CD4-positive, CD25-positive, alpha-beta regulatory T cell (primary cell): ENCODE data around the gene NEIL3. TPM values are rescaled to one million over a fixed set of nuclear protein-coding genes. Genes with fewer than 3 reads are reported as not detected.

Experiments
- ATAC-seq, 2 donors: fragments of 150-1000 bp; cut with Tn5 transposase; one replicate each; pipeline ENCODE4 v1.10.0; 2021; ENCODE audit warnings: low read depth in 2 of 2, moderate number of reproducible peaks in 2 of 2, moderate library complexity in 1 of 2
- DNase-seq, 3 donors: peaks; one replicate each; pipeline versions ENCODE4 v3.0.0 to v3.0.0-alpha.2; 2012 to 2022; ENCODE audit warnings: mixed read lengths in 1 of 3
- H3K27ac ChIP-seq: one replicate; pipeline ENCODE4 v1.7.0; 2013; ENCODE audit warnings: mild to moderate bottlenecking, low read length; ENCODE audit not compliant: insufficient read depth, poor library complexity, severe bottlenecking
- H3K27me3 ChIP-seq: one replicate; pipeline ENCODE4 v1.7.0; 2013; ENCODE audit warnings: low read length; ENCODE audit not compliant: control insufficient read depth, insufficient read depth
- H3K36me3 ChIP-seq: one replicate; pipeline ENCODE4 v1.7.0; 2013; ENCODE audit warnings: mild to moderate bottlenecking, low read length, moderate library complexity; ENCODE audit not compliant: control insufficient read depth, insufficient read depth
- H3K4me1 ChIP-seq: 2 replicates; pipeline ENCODE4 v1.7.0; 2013; ENCODE audit warnings: mild to moderate bottlenecking, low read length; ENCODE audit not compliant: insufficient read depth, control insufficient read depth, poor library complexity, severe bottlenecking
- H3K4me3 ChIP-seq: one replicate; pipeline ENCODE4 v1.7.0; 2013; ENCODE audit warnings: low read depth, mild to moderate bottlenecking, low read length, moderate library complexity
- H3K9me3 ChIP-seq, 2 experiments: 1 replicate in 1 of 2; 2 replicates in 1 of 2; pipeline ENCODE4 v1.7.0; 2013; ENCODE audit warnings: low read length in 2 of 2, mild to moderate bottlenecking in 1 of 2, moderate library complexity in 1 of 2; ENCODE audit not compliant: control insufficient read depth in 2 of 2
- H3K27ac Mint-ChIP-seq, 3 donors: one replicate each; pipeline ENCODE4 v1.8.0; 2020 to 2022; ENCODE audit warnings: mild to moderate bottlenecking in 3 of 3, mixed read lengths in 3 of 3, moderate library complexity in 2 of 3
- H3K27me3 Mint-ChIP-seq: one replicate; pipeline ENCODE4 v1.8.0; 2022; ENCODE audit warnings: mild to moderate bottlenecking, mixed read lengths
- H3K36me3 Mint-ChIP-seq: one replicate; pipeline ENCODE4 v1.8.0; 2020; ENCODE audit warnings: mixed read lengths
- H3K4me1 Mint-ChIP-seq, 4 donors: one replicate each; pipeline ENCODE4 v1.8.0; 2020 to 2022; ENCODE audit warnings: mixed read lengths in 4 of 4, mild to moderate bottlenecking in 1 of 4
- H3K4me3 Mint-ChIP-seq, 4 donors: one replicate each; pipeline ENCODE4 v1.8.0; 2020 to 2022; ENCODE audit warnings: mild to moderate bottlenecking in 4 of 4, mixed read lengths in 4 of 4, moderate library complexity in 3 of 4
- H3K9me3 Mint-ChIP-seq, 7 donors: one replicate each; pipeline ENCODE4 v1.8.0; 2020 to 2022; ENCODE audit warnings: mixed read lengths in 7 of 7, mild to moderate bottlenecking in 3 of 7, moderate library complexity in 2 of 7
- polyA plus RNA-seq, 4 donors: library from polyadenylated mRNA; unstranded; fragments of 300-500 nt; fragmentation: Illumina TruSeq; gene quantifications; one replicate each; pipeline ENCODE4 v1.2.3, GENCODE V29; 2021
- total RNA-seq: library from RNA; stranded (reverse); gene quantifications from one replicate; pipeline ENCODE4 v1.2.3, GENCODE V29; 2022

NEIL3 gene
- total and polyA plus RNA-seq, 5 donors from 2014 or later = 0.39 to 5.0 (median 1.00) TPM

DNA sequence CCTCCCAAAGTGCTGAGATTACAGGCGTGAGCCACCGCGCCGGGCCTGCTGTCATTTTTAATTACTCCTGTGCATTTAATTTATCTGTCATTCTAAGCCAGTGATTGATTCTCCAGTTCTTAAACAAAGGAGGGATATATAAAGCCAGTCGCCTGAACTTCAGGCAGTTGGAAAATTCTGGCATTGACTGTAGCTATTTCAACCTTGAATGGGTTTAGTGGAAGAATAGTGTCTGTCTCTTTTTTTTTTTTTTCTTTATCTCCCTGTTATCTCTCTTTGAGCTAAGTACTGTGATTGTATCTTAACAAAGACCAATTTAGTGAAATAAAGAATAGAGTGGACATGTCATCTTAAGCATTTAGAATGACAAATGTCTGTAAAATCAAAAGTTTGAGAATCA is 11.0 kb downstream of the NEIL3 start:
- DNase-seq = no peak
- Mint-ChIP-seq H3K27ac (peak overlapping the region in 2 of 3 donors; percentile 75 to 76), H3K27me3 (no peaks in the 10 kb centered on the region), H3K36me3 (no peaks in the 10 kb centered on the region), H3K4me1 (peaks cover 26 to 87% (median 72%) of the 10 kb centered on the region in 4 donors), H3K4me3 (peak overlapping the region in 3 of 4 donors; percentile 9 to 75 (median 24)), H3K9me3 (no peaks in the 10 kb centered on the region)
- ATAC-seq = no peak
- Histone ChIP-seq H3K4me3 (no peak overlapping the region), H3K27ac (peak overlapping the region; percentile 65), H3K9me3 (no peaks in the 10 kb centered on the region), H3K27me3 (no peaks in the 10 kb centered on the region), H3K36me3 (no peaks in the 10 kb centered on the region), H3K4me1 (peaks cover 56% of the 10 kb centered on the region)

DNA sequence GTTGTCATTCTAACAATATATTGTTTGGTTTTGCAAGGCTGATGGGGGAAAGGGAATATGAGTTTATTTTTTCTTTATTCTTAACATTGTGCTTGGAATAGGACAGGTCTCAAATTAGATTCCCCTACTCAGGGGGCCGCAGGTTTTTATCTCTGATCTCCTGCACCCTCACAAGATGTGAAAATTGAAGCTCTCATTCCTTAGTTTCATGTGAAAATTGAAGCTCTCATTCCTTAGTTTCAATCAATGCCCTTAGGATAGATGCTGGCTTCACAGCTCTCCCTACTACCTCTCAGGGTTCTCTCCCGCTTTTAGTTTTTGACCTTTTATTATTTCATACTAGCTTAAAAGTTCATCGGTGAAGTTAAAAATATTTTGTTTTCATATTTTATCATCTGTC is 12.0 kb downstream of the NEIL3 start:
- Mint-ChIP-seq H3K4me1 (peaks cover 24 to 83% (median 68%) of the 10 kb centered on the region in 4 donors), H3K36me3 (no peaks in the 10 kb centered on the region), H3K27ac (peak overlapping the region in 2 of 3 donors; percentile 62 to 70), H3K27me3 (no peaks in the 10 kb centered on the region), H3K9me3 (no peaks in the 10 kb centered on the region), H3K4me3 (peak overlapping the region in 1 of 4 donors; percentile 66)
- ATAC-seq (no peak), DNase-seq (no peak)
- H3K36me3 ChIP-seq = no peaks in the 10 kb centered on the region
- no peak overlapping the region for H3K27ac ChIP-seq
- H3K4me3 ChIP-seq = no peak overlapping the region
- H3K4me1 ChIP-seq = peaks cover 50% of the 10 kb centered on the region
- no peaks in the 10 kb centered on the region for H3K27me3 ChIP-seq
- H3K9me3 ChIP-seq = no peaks in the 10 kb centered on the region

DNA sequence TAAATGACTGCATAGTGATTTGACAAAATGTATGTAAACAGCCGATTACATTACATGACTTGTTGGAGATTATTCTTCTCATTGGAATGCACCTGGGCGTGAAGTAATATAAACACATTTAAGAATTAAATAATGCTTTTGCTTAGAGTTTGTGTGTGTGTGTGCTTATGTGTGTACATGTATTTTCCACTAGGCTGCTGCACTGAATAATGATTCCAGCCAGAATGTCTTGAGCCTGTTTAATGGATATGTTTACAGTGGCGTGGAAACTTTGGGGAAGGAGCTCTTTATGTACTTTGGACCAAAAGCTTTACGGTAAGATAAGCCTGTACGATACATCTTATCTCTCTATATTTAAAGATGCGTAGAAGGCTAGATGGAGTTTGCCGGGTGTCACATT is 12.6 kb downstream of the NEIL3 start:
- no peaks in the 10 kb centered on the region for H3K36me3 ChIP-seq
- no peak overlapping the region for H3K27ac ChIP-seq
- Mint-ChIP-seq H3K27ac (peak overlapping the region; percentile 1 to 70 (median 62)), H3K36me3 (no peaks in the 10 kb centered on the region), H3K4me3 (peak overlapping the region in 2 of 4 donors; percentile 66 to 79), H3K4me1 (peaks cover 17 to 83% (median 67%) of the 10 kb centered on the region in 4 donors), H3K9me3 (no peaks in the 10 kb centered on the region), H3K27me3 (no peaks in the 10 kb centered on the region)
- no peaks in the 10 kb centered on the region for H3K27me3 ChIP-seq
- H3K4me3 ChIP-seq = peak overlapping the region; percentile 16
- peaks cover 44% of the 10 kb centered on the region for H3K4me1 ChIP-seq
- ATAC-seq (no peak), DNase-seq (no peak)
- H3K9me3 ChIP-seq = no peaks in the 10 kb centered on the region

DNA sequence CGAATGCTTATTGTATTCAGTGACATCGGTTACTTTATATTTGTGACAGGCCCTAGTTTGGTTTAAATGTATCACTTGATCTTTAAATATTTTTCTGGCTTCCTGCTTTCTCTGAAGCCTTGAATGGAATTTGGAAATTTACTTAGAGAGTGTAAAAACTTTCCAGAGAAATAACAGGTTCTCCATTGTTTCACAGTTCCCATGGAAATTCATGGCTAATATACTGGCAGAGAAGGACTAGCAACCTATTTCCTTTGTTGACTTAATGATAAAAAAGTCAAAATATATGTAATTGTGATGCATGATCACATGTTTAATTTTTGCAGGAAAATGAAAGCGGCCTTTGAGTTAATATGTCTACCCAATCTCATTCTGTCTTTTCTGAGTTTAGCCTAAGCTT is 13.2 kb downstream of the NEIL3 start:
- Mint-ChIP-seq H3K27me3 (no peaks in the 10 kb centered on the region), H3K4me1 (peaks cover 16 to 80% (median 67%) of the 10 kb centered on the region in 4 donors), H3K9me3 (no peaks in the 10 kb centered on the region), H3K27ac (peak overlapping the region in 2 of 3 donors; percentile 7 to 70), H3K36me3 (no peaks in the 10 kb centered on the region), H3K4me3 (peak overlapping the region in 2 of 4 donors; percentile 66 to 79)
- no peak for DNase-seq
- Histone ChIP-seq H3K4me1 (peaks cover 44% of the 10 kb centered on the region), H3K4me3 (peak overlapping the region; percentile 65), H3K27ac (no peak overlapping the region), H3K9me3 (no peaks in the 10 kb centered on the region), H3K27me3 (no peaks in the 10 kb centered on the region), H3K36me3 (no peaks in the 10 kb centered on the region)
- no peak for ATAC-seq

DNA sequence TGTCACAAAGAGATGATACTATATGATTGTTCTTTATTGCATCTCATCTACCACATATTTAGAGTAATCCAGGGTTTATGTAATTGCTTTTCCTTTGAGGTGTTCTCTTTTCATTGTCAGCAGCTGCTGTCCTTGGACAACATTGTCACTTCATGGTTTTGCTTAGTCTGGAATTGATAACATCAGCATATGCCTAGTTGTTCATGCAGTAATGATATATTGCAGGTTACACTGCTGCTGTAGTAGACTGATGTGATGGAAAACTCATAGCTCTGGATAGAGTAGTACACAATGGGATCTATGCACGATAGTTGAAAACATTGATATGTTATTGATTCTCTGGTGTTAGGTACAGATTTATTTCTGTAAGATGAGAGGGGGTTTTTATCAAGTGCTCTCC is 13.7 kb downstream of the NEIL3 start:
- H3K27me3 Mint-ChIP-seq = no peaks in the 10 kb centered on the region
- H3K36me3 ChIP-seq = no peaks in the 10 kb centered on the region
- H3K27ac Mint-ChIP-seq = peak overlapping the region; percentile 9 to 70 (median 11)

DNA sequence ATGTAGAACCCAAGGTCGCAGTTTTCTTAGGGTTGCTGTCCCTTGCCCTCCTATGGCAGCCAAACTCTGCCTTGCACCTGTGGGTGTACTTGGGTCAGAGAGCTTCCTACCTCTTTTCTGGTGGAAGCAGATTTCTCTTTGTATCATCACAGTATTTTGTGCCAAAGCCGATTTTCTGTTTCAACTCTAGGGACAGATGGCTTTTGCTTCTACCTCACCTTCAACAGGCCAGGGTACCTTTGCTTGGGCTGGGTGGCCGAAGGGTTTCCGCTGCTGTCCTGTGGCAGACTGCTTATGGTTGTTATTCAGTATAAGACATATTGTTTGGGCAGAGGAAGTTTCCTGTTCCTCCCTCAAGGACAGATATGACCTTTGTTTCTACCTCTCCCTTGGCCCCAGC is 22.4 kb downstream of the NEIL3 start:
- DNase-seq = no peak
- Mint-ChIP-seq H3K36me3 (no peaks in the 10 kb centered on the region), H3K4me1 (peaks cover 9 to 77% (median 47%) of the 10 kb centered on the region in 4 donors), H3K27me3 (no peaks in the 10 kb centered on the region), H3K27ac (peak overlapping the region in 2 of 3 donors; percentile 7 to 50), H3K9me3 (peaks cover 2 to 13% (median 5%) of the 10 kb centered on the region in 7 donors), H3K4me3 (peak overlapping the region in 2 of 4 donors; percentile 24 to 35)
- Histone ChIP-seq H3K36me3 (no peaks in the 10 kb centered on the region), H3K27ac (no peak overlapping the region), H3K9me3 (peaks cover 3 to 4% of the 10 kb centered on the region in 2 experiments), H3K27me3 (no peaks in the 10 kb centered on the region), H3K4me1 (peaks cover 40% of the 10 kb centered on the region), H3K4me3 (no peak overlapping the region)
- ATAC-seq = no peak

More for the DNA sequence above, 13.7 kb downstream of the NEIL3 start:
- Histone ChIP-seq H3K4me3 (peak overlapping the region; percentile 65), H3K27me3 (no peaks in the 10 kb centered on the region), H3K27ac (no peak overlapping the region), H3K4me1 (peaks cover 43% of the 10 kb centered on the region), H3K9me3 (no peaks in the 10 kb centered on the region)
- Mint-ChIP-seq H3K36me3 (no peaks in the 10 kb centered on the region), H3K9me3 (no peaks in the 10 kb centered on the region), H3K4me1 (peaks cover 12 to 80% (median 66%) of the 10 kb centered on the region in 4 donors), H3K4me3 (peak overlapping the region; percentile 5 to 79 (median 37))
- DNase-seq (no peak), ATAC-seq (no peak)

DNA sequence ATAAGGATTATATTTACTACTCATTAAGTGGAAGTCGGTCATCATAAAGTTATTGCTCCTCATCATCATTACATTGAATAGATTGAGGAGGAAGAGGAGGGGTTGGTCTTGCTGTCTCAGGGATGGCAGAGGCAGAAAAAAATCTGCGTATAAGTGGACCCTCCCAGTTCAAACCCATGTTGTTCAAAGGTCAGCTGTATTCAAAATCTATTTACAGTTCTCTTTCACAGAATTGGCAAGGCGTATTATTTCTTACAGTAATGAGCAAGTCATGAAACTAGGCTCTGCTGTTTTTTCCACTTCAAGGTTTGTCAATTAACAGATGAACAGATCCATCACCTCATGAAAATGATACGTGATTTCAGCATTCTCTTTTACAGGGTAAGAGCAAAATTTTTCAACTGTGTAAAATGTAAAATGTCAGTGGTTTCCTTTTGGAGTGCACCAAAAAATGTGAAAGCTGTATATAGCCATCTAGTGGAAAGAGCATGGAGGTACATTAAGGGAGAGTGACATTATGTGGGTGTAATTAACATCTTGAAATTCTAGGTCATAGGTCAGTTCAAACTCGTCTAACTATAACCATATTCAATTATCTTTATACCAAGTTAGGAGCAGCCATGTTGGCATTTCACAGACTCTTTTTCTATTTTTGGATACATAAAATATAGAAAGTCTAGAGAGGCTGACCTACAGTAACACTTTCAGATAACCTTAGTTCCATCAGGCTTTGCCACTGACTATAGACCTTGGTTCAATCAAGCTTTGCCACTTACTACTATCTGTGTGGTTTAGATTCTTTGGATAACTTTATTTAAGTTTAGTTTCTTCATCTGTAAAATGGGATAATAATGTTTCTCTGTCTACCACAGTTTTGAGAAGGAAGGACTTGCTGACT is 30.1 kb downstream of the NEIL3 start:
- peak overlapping the region; percentile 54 to 86 (median 72) for H3K4me3 Mint-ChIP-seq
- H3K4me3 ChIP-seq = peak overlapping the region; percentile 83
- no peaks in the 10 kb centered on the region for H3K9me3 Mint-ChIP-seq
- H3K36me3 ChIP-seq = no peaks in the 10 kb centered on the region
- peak overlapping the region; percentile 45 to 83 (median 56) for H3K27ac Mint-ChIP-seq
- ATAC-seq = peak; percentile 86 to 91
- H3K4me1 Mint-ChIP-seq = peaks cover 6 to 52% (median 20%) of the 10 kb centered on the region in 4 donors
- H3K36me3 Mint-ChIP-seq = no peaks in the 10 kb centered on the region
- H3K27me3 Mint-ChIP-seq = no peaks in the 10 kb centered on the region
- peak in 2 of 3 donors; percentile 64 to 77 for DNase-seq
- H3K4me1 ChIP-seq = peaks cover 31% of the 10 kb centered on the region
- H3K27me3 ChIP-seq = no peaks in the 10 kb centered on the region
- peak overlapping the region; percentile 56 for H3K27ac ChIP-seq
- no peaks in the 10 kb centered on the region for H3K9me3 ChIP-seq
